ENCODE measurements around the gene SULT1E1. TPM values are rescaled to one million over a fixed set of nuclear protein-coding genes. Genes with fewer than 3 reads are reported as not detected.

SULT1E1 gene
- total and polyA plus RNA-seq, 10 of the 15 experiments (the other 5 are each of a cell fraction or from before 2014, with no cell fraction given) = not detected

DNA sequence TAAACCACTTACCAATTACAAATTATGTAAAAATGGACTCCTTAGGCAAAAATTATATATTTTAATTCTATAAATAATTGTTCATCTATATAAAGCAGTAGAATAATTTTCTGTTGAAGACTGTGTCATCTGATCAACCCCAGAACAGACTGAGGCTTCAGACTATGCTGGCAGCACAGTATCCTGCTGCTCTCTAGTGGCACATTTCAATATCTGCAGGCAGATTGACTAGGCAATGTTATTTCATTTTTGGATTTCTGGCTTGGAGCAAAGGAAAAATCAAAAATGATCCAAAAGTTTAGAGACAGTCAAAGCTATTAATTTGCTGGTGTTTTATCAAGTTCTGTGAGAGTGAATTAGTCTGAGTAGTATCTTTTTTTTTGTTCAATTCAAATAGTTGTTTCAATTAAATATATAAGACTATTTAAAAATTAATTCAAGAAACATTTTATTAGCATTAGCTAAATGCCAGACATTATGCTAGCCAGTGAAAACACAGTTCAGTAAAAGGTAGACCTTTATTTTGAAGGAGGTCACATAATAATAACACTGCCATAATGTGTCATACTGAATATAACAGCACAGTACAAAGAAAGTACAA lies 21.3 kb upstream of the SULT1E1 start:
- Histone ChIP-seq H3K4me3 (no peak overlapping the region), H3K4me2 (ENCODE audit: control insufficient read depth, insufficient read depth) (no peak overlapping the region), H4K20me1 (ENCODE audit: control insufficient read depth, insufficient read depth) (no peaks in the 10 kb centered on the region), H3K9me3 (replicated peaks; ENCODE audit: control insufficient read depth, insufficient read depth, low read length) (no peaks in the 10 kb centered on the region), H3K9ac (ENCODE audit: control insufficient read depth, insufficient read depth, low read length) (no peak overlapping the region), H3K27ac (ENCODE audit: control insufficient read depth, insufficient read depth) (no peak overlapping the region), H3K27me3 (replicated peaks in 1 of 2; ENCODE audit: control insufficient read depth in 2 of 2, insufficient read depth in 2 of 2, low read length in 1 of 2) (no peaks in the 10 kb centered on the region), H3K36me3 (ENCODE audit: control insufficient read depth in 2 of 2, insufficient read depth in 2 of 2, low read length in 1 of 2) (no peaks in the 10 kb centered on the region), H3K4me1 (ENCODE audit: control insufficient read depth, insufficient read depth, low read length) (no peaks in the 10 kb centered on the region), H2AFZ (ENCODE audit: control insufficient read depth, low read depth, low read length) (no peak overlapping the region), H3K79me2 (ENCODE audit: control insufficient read depth, insufficient read depth, low read length) (no peaks in the 10 kb centered on the region)
- TF ChIP-seq CHD2 (IDR thresholded peaks at IDR 0.05; ENCODE audit: borderline replicate concordance, low read depth, low read length) (no peak), CHD1 (IDR thresholded peaks at IDR 0.05; ENCODE audit: low read depth, low read length) (no peak), RAD21 (IDR thresholded peaks at IDR 0.05; ENCODE audit: insufficient read depth, low read depth, low read length) (peak; percentile 99), MYC (IDR thresholded peaks at IDR 0.05; ENCODE audit: insufficient read depth, insufficient read length, insufficient replicate concordance, low read length, severe bottlenecking) (no peak), TBL1XR1 (IDR thresholded peaks at IDR 0.05; ENCODE audit: low read depth, low read length) (no peak), SMC3 (IDR thresholded peaks at IDR 0.05; ENCODE audit: borderline replicate concordance, low read length) (peak; percentile 95), YY1 (IDR thresholded peaks at IDR 0.05; ENCODE audit: low read depth, low read length) (0 out of 2 replicates have a peak, but pooled peaks have one; percentile 51)
- TF ChIP-seq, protein P1, sequence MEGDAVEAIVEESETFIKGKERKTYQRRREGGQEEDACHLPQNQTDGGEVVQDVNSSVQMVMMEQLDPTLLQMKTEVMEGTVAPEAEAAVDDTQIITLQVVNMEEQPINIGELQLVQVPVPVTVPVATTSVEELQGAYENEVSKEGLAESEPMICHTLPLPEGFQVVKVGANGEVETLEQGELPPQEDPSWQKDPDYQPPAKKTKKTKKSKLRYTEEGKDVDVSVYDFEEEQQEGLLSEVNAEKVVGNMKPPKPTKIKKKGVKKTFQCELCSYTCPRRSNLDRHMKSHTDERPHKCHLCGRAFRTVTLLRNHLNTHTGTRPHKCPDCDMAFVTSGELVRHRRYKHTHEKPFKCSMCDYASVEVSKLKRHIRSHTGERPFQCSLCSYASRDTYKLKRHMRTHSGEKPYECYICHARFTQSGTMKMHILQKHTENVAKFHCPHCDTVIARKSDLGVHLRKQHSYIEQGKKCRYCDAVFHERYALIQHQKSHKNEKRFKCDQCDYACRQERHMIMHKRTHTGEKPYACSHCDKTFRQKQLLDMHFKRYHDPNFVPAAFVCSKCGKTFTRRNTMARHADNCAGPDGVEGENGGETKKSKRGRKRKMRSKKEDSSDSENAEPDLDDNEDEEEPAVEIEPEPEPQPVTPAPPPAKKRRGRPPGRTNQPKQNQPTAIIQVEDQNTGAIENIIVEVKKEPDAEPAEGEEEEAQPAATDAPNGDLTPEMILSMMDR (IDR thresholded peaks at IDR 0.05 in 2 of 3, conservative IDR thresholded peaks at IDR 0.05 in 1 of 3; ENCODE audit: control insufficient read depth in 2 of 3, extremely low read depth in 1 of 3, insufficient read depth in 1 of 3, low read depth in 3 of 3, low read length in 3 of 3) = peak; percentile 68 to 83 (median 74)
- ATAC-seq (peak; percentile 88), FAIRE-seq (peak; percentile 47), DNase-seq (ENCODE audit: low read depth, low spot score) (no peak)
- CTCF ChIA-PET = interaction anchor here (0.6 to 3.1 kb wide), 17 partner anchors 10 to 678 kb away, joined by 3 to 29 read pairs (median 6); no protein-coding TSS in a partner anchor
- intact Hi-C loops (cut with micrococcal nuclease; ENCODE audit: unreplicated experiment) (loop anchor here (1.0 to 10.0 kb wide), 3 partner anchors 192 to 674 kb away; no protein-coding TSS in a partner anchor), in situ Hi-C loops (cut with MboI) (loop anchor here (5.0 kb wide), 1 partner anchor 189 kb away; no protein-coding TSS in a partner anchor)
- SMC1A ChIA-PET (ENCODE audit: uncharacterized antibody, unreplicated experiment) = interaction anchor here (0.9 to 4.4 kb wide), 11 partner anchors 13 to 302 kb away, joined by 4 to 25 read pairs (median 5); no protein-coding TSS in a partner anchor
- RAD21 ChIA-PET (ENCODE audit: unreplicated experiment) = interaction anchor here (0.7 to 1.3 kb wide), 5 partner anchors 31 to 679 kb away, joined by 3 to 6 read pairs (median 3); no protein-coding TSS in a partner anchor
- BruUV-seq (replicated peaks) = no TSS peak
- POLR2A ChIA-PET = interaction anchor here (0.6 kb wide), 1 partner anchor 38 kb away, joined by 6 read pairs; no protein-coding TSS in a partner anchor

All from GM12878 (cell line).